GM21576 (cell line): ENCODE results near the gene UBE2L6.
A peak's percentile ranks its signal among the peaks of the same experiment; 100 is the strongest.

Experiments used
- ATAC-seq: cut with Tn5 transposase; IDR thresholded peaks from one replicate; pipeline ENCODE4 v1.9.1; 2021; ENCODE audit warnings: mild to moderate bottlenecking, moderate library complexity; ENCODE audit not compliant: unreplicated experiment

The UBE2L6 gene

DNA sequence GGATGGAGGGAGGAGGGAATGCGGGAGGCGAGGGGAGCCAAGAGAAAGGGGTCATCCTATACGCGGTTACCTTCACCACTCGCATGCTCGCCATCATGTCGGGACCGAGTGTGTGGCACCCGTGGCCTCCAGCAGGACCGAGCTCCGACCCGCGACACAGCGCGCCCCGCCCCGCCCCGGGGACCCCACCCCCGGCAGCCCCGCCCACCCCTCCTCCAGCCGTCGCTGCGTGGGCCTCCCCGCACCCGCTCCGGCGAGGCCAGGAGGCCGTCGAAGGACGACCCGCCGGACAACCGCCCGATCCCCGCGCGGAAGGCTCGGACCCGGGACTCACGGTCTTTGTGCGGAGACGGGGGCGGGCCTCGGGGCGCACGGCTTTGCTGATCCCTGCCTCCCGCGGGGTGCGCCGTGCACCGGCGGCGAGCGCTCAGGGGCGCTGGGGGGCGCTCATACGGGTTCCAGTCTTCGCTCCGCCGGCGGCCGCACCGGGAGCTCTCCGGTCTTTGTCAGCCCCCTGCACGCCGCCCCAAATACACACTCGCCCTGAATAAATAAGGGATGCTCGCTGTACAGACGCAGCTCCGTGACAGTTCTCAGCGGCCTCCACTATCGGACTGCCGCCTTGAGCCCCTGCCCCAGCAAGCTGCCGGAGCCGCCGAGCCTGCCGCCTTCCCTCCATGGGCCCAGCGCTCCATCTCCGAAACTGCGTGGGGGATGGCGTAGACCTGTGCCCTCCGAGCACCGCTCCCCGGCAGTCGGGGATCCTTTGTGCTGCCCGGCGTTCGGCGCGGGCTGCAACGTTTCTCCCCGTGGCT is at the start of gene UBE2L6:
Gene UBE2L6, minus strand, starts transcription at position 158 of the 815 bp plus-strand sequence. Its CDS starts 61 bp downstream, at position 97.
- peak; percentile 47 for ATAC-seq

DNA sequence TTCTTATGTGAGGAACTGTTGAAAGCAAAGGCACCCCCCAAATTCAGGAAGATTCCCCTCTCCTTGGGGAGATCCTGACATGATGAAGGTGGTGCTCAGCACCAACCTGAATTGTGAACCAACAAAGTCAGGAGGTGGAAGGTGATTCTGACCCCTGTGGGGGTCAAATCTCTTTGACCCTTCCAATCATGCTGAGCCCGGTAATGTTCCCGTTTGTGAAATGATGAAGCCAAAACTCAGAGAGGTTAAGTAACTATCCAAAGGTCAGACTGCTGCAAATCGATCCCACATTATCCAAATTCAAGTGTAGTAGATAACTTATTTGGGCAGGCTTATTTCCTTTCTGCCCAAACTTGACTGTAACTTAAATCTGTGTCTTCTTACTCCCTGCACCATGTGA is 49.1 kb upstream of the UBE2L6 start:
- ATAC-seq = no peak

DNA sequence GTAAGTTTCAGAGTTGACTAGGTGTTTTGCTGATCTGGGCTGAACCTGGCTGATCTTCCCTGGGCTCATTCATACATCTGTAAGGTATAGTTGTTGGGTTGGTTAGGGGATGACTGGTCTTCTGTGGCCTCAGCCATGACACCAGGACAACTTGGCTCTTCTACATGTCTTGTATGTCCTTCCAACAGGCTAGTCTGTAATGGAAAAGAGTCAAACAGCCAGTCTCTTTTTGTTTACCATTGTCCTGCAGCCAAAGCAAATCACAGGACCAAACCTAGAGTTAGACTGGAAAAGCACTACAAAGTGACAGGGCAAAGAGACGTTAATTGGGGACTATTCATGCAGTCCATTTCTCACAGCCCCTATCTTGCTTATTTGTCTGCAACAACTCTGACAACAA is 47.8 kb upstream of the UBE2L6 start:
- no peak for ATAC-seq

DNA sequence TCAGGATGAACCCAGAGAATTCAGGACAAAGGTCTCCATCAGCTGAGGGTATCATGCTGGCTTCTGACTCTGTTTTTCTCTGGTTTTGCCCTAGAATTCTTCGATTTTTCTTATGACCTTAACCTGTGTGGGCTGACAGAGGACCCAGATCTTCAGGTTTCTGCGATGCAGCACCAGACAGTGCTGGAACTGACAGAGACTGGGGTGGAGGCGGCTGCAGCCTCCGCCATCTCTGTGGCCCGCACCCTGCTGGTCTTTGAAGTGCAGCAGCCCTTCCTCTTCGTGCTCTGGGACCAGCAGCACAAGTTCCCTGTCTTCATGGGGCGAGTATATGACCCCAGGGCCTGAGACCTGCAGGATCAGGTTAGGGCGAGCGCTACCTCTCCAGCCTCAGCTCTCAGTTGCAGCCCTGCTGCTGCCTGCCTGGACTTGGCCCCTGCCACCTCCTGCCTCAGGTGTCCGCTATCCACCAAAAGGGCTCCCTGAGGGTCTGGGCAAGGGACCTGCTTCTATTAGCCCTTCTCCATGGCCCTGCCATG is 46.8 kb upstream of the UBE2L6 start:
- ATAC-seq = no peak

DNA sequence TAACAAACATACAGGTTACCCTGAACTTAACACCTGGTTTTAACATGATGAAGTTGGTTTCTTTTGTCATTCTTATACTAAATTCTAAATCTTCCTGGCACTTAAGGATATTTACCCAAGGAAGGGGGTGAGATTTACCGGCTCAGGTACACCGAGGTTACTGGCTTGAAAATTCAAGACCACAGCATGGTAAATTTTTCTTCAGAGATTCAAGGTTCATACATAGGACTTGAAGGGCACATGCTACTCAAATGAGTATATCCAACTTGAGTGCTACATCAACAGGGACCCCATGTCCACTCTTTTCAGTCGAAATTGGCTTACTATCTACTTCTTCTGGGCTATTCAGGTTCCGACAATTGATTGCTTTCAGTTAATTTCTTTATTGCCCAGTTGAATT is 42.7 kb upstream of the UBE2L6 start:
- ATAC-seq = no peak

DNA sequence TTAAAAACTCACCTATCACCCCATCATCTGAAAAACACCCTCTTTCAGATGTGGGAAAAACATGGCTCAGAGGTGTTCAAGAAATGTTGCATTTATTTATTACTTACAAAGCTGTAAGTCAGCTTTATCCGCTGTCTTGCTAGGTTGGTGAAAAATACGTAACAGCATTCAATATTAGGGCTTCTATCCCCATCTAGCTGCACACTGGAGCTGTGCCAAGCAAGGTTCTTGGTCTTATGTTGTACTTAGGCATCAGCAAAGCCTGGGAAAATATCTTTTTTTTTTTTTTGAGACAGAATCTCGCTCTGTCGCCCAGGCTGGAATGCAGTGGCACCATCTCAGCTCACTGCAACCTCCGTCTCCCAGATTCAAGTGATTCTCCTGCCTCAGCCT is 37.6 kb upstream of the UBE2L6 start:
- ATAC-seq = no peak

DNA sequence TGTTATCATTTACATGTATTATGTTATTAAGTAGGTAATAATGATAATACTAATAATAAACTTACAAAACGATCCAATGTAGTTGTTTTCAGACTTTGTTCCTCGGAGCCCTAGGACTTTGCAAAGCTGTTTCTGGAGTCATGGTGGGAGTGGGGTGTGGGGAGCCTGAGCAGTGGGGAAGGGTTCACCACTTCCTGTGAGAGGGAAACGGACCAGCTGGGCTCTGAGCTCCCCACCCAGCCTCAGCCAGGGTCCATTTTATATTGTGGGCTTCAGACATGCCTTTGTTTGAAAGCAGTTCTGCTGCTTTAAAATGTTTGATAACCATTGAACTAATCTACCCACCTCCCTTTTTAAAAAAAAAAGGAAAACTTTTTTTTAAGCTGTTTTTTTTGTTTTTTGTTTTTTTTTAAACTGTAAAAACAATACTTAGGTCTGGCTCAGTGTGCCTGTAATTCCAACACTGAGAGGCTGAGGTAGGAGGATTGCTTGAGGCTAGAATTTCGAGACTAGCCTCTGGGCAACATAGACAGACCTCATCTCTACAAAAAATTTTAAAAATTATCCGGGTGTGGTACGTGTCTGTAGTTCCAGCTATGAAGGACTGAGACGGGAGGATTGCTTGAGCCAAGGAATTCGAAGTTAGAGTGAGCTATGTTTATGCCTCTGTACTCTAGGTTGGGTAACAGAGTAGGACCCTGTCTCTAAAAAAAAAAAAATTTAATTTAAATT is 37.0 kb upstream of the UBE2L6 start:
- ATAC-seq = no peak

DNA sequence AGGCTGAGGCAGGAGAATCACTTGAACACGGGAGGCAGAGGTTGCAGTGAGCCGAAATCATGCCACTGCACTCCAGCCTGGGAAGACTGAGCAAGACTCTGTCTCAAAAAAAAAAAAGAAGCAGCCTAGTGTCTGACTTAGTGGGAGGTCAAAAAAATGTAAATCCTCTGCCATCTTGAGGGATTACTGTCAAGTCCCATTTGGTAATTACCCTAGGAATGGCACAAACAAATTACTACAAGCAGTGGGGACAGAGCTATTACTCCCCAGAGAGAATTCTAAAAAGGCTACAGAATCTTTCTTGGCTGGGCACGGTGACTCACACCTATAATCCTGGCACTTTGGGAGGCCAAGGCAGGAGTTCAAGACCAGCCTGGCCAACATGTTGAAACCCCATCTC is 33.8 kb upstream of the UBE2L6 start:
- ATAC-seq = no peak

DNA sequence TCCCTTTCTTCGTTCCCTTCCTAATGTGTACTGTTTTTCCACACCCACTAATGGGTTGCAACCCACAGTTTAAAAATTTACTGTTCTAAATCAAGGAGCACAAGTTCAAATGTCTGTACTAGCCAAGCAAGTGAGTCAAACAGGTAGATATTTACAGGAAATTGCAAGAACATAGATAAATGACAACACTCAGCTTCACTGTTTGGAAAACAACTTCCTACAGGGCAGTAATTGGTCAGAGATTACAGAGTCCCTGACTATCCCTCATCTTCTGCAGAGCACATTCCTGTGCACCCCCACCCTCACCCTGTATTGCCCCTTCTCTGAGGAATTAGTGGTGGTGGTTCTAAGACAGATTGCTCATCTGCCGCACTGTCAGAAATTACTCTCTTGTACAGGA is 31.9 kb upstream of the UBE2L6 start:
- ATAC-seq = no peak

DNA sequence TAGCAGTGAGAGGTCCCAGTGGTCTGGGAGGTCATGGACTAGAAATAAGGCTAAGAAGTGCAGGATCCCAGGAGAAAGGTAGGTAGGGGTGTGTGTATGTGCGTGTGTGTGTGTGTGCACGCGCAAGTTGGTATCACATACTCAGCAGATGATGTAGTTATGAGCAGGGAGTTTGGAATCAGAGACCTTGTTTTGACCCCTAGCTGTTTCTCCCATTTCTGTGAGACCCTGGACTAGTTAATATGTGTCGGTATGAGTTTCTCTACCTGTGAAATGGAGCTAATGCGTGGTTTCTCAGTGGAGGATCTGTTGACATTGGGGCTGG is 31.3 kb upstream of the UBE2L6 start:
- ATAC-seq = no peak

DNA sequence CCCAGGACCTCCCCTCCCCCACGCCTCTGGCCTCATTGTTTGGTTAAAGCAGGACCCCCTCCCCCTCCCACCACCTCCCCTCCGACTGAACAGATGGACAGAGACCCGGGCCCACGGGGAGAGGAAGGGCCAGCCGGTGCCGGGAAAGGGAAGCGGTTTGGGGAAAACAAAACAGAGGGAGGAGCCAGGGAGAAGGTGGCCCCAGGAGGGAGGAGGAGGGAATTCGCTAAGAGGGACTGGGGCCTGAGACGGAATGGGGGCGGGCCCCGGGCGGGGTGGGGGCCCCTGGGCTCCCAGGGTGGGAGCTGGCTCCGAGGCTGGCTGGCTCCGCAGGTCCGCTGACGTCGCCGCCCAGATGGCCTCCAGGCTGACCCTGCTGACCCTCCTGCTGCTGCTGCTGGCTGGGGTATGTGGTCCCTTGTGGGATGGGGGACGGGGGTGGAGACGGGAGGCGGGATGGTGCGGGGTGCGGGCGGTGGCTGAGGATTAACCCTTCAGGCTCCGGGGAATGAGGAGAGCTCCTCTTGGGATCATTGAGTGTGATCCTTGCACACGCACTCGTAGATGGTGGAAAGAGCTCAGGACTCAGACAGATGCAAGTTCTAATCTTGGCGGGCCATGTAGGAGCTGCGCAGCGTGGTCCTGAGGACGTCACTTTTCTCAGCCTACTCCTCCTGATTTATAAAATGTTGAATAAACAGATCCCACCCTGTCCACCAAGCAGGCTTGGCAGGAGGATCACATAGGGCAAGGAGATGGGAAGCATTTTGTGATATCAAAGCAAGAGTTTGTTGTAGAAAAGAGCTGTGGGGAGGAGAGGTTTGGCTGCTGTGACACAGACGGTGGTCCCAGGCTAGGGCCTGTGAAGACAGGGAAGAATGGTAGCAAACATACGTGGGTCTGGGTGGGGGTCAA is 30.7 kb upstream of the UBE2L6 start:
- ATAC-seq = no peak

DNA sequence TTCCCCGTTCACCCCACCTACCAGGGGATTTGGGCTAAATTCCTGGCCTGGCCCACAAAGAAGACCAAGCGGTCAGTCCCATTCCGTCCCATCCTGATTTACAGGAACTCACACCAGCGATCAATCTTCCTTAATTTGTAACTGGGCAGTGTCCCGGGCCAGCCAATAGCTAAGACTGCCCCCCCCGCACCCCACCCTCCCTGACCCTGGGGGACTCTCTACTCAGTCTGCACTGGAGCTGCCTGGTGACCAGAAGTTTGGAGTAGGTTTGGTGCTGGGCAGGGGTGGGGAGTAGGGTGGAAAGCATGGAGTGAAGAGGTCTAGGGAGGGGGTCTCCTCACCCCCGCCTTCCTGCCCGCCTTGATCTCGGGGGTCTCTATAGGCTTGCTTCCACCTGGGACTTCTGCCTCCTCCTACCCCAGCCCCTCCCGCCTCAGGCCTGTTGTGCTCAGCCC is 30.0 kb upstream of the UBE2L6 start, which contains the start of gene SERPING1:
Gene SERPING1, plus strand, starts transcription at position 225 of the 455 bp plus-strand sequence. CDS start 586 bp downstream, outside the sequence.
- no peak for ATAC-seq

DNA sequence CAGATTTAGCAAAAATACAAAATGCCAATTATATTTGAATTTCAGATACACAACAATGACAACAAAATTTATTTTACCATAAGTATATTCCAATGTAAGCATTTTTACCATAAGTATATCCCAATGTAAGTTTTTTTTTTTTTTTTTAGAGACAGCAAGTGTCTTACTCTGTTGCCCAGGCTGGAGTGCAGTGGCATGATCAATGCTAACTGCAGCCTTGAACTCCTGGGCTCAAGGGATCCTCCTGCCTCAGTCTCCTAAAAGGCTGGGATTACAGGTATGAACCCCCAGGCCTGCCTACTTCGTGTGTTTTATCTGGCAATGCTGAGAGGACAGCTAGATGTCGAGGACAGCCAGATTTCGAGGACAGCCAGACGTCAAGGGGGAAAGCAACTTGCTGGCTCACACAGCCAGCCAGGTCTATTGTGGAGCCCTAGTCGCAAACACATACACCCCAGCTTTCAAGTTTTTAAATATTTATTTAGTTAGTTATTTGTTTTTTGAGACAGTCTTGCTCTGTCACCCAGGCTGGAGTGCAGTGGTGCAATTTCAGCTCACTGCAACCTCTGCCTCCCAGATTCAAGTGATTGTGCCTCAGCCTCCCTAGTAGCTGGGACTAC is 28.9 kb upstream of the UBE2L6 start:
- ATAC-seq = no peak

DNA sequence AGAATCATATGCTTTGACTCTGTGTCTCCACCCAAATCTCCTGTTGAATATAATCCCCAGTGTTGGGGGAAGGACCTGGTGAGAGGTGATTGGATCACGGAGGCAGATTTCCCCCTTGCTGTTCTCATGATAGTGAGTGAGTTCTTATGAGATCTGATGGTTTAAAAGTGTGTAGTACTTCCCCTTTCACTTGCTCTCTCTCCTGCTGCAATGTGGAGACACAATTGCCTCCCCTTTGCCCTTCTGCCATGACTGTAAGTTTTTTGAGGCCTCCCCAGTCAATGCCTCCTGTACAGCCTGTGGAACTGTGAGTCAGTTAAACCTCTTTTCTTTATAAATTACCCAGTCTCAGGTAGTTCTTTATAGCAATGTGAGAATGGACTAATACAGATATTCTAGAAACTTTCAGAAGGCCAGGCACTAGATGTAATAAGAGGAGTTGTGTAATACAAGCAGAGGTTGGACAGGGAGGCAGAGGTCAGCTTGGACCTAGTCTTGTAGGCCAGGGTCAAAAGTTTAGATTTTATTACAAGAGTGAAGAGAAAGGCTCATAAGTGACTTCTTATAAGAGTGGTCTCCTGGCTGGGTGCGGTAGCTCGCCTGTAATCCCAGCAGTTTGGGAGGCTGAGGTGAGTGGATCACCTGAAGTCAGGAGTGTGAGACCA is 20.7 kb upstream of the UBE2L6 start:
- no peak for ATAC-seq

DNA sequence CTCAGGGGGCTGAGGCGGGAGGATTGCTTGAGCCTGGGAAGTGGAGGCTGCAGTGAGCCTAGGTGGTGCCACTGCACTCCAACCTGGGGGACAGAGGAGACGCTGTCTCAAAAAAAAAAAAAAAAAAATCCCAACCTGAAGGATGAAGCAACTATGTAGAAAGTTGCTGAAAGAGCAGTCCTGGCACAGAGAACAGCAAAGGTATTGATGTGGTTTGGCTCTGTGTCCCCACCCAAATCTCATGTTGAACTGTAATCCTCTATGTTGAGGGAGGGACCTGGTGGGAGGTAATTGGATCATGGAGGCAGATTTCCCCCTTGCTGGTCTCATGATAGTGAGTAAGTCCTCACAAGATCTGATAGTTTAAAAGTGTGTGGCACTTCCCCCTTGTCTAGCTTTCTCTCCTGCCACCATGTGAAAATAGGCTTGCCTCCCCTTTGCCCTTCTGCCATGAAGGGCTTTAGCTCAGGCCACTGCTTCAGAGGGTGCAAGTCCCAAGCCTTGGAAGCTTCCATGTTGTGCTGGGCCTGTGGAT is 19.3 kb upstream of the UBE2L6 start:
- no peak for ATAC-seq

DNA sequence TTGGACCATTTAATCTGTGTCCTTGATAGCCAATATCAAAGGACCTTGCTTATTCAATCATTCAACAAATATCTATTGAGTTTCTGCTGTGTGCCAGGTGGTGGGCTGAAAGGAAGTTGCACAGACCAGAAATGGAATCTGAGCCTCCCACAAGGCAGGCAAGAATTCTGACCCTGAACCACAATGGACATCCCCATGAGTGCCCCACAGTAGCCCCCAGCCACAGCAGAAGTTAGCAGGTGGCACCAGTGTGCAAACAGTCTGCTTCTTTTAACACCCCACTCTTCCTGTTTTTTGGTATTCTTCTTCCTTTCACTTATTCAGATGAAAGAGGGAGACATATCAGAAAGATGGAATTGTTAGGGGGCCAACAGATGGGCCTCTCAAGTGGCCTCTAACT is 17.8 kb upstream of the UBE2L6 start:
- no peak for ATAC-seq

DNA sequence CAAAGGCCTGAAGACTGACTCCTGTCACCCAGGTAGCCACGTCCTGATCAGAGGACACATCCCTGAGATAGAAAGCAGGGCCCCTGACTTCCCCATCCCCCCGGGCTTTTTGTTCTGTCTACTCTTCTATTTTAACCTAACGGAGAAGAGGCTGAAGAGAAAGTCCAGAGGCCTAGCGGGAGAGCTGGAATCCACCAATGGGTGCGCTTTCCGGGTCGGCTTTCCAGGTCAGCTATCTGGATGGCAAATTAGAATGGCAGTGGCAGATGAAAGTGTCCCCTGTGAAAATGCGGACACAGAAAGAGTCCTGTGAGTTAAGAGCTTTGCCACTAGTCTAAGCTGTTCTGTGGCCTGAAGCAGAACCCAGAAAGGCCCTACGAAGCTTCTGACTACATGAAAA is 16.9 kb upstream of the UBE2L6 start:
- ATAC-seq = no peak

DNA sequence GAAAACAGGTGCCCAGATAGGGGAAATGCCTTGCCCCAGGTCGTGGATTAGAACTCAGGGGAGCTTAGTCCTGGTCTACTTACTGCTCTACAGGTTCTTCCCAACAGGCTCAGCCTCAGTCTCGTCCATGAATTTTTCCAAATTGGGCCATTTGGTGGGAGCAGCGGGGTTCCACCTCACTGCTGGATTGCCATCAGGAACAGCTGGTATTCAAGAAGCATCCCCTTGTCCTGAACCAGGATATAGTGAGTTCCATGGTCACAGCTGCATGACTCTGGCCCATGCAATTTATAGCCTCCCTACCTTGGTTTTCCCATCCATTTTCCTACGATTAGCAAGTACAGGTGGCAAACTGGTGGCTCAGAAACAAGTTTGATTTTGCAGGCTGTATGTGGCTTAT is 6.6 kb upstream of the UBE2L6 start:
- no peak for ATAC-seq

DNA sequence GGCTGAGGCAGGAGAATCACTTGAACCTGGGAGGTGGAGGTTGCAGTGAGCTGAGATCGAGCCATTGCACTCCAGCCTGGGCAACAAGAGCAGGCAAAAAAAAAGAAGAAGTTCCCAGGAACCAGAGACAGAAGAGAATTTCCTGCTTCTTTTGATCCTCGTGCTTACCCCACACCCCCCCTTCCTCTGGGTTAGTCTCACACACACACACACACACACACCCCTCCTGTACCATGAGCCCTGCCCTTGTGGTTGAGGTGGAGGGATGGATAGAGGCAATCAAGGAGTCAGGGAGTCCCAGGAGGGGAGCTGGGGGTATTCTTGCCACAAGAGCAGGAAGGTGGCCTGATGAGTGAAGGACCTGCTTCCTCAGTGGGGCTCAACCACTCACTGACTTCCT is 4.1 kb upstream of the UBE2L6 start:
- no peak for ATAC-seq

DNA sequence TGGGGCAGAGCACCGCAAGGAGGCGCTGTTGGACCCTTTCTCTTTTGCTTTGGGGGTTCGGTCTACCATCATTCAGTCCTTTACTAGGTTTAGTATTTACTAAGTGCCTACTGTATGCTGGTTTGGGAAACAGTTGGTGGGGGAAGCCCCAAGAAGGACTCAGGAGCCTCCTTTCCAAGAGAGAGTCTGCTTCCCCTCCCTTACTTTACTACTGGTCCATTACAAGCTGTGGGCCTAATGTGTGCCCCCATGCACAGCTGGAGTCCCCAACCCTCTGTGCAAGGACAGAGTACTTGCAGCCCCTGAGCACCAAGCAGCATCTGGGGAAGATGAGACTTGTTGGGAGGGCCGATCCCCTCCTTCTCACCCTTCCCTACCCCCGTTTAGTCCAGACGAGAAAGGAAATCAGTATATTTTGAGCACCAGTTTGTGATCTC is 876 bp upstream of the UBE2L6 start:
- peak; percentile 65 for ATAC-seq
